Renal cortical epithelial cell (primary cell): Measurements from ENCODE around the gene ZNF414. TPM values are rescaled to one million over a fixed set of nuclear protein-coding genes. Genes with fewer than 3 reads are reported as not detected.
"Not testable (repeated sequence)": the region's sequence is repeated elsewhere in the genome, so short reads cannot be mapped to it uniquely, and the experiment has no call there.

Source experiments
- DNase-seq: peaks from one replicate; pipeline ENCODE4 v3.0.0-alpha.2; 2011; ENCODE audit warnings: low read depth
- total RNA-seq: library from RNA; depleted of rRNA; stranded (reverse); fragments of >200 nt; gene quantifications from 2 replicates; pipeline ENCODE4 v1.2.3, GENCODE V29; 2014

The ZNF414 gene
- total RNA-seq, 1 donor from 2014 or later: 10.6 TPM

DNA sequence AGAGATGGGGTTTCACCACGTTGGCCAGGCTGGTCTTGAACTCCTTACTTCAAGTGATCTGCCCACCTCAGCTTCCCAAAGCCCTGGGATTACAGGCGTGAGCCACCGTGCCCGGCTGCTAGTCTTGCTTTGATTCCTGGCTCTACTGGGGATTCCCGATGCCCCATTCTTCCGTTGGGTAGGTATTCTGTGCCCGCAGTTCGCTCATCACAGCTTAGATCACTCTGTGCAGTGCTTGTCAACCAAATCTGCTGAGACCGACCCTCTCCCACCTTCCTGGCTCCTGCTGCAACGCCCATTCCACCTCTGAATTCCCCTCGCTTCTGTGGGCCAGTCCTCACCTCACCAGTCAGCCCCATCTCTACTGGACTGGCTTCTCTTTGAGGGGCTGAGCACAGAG lies 4.6 kb upstream of the ZNF414 start:
- no peak for DNase-seq

DNA sequence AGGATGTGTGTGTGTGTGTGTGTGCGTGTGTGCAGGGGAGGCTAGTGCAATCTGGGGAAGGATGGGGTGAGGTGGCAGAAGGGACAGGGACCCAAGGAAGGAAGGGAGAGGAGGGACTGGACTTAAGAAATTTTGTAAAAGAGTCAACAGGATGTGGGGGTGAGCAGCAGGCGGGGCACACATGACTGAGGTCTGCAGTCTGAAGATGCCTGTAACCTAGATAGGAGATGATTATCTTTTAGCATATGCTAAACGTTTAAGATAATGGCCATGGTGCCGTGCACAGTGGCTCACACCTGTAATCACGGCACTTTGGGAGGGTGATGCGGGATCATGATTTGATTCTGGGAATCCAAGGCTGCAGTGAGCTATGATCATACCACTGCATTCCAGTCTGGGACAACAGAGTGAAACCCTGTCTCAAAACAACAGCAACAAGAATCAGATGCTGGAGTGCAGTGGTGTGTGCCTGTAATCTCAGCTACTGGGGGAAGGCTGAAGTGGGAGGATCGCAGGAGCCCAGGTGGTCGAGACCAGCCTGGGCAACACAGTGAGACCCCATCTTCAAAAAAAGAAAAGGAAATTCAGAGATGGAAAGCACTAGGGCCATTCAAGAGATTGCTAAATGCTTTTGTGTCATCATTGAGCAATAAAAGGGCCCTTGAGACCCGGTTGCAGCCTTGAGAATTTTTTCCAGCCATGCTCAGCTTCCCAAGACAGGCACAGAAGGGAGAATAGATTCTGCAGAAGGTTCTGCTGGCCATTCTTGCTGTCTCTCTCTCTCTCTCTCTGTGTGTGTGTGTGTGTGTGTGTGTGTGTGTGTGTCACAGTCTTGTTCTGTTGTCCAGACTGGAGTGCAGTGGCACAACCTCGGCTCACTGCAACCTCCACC lies 3.8 kb upstream of the ZNF414 start:
- DNase-seq: no peak

DNA sequence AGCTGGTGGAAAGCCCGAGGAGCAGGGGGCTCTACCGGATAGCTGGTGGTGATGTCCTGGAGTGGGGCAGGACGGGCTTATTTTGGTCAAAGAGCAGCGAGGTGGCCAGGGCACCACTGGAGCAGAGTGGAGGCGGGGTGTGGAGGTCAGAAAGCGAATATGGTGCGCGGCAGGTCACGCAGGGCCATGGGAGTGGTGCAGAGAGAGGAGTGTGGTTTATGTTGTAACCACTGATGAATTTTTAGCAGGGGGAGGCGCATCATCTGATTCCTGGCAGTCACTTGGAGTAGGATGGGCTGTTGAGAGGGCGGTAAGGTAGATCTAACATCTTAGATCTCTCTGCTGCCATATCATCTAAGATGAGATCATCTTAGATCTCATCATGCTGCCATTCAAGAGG lies 1.4 kb upstream of the ZNF414 start:
- DNase-seq: no peak

DNA sequence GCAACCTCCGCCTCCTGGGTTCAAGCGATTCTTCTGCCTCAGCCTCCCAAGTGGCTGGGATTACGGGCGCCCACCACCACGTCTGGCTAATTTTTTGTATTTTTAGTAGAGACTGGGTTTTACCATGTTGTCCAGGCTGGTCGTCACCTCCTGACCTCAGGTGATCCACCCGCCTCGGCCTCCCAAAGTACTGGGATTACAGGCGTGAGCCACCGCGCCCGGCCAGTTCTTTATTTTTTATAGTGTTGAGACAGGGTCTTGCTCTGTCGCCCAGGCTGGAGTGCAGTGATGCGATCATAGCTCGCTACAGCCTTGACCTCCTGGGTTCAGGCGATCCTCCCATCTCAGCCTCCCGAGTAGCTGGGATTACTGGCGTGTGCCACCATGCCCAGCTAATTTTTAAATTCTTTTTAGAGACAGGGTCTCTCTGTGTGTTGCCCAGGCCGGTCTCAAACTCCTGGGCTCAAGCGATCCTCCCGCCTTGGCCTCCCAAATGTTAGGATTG lies 590 bp upstream of the ZNF414 start:
- not testable (repeated sequence) for DNase-seq

DNA sequence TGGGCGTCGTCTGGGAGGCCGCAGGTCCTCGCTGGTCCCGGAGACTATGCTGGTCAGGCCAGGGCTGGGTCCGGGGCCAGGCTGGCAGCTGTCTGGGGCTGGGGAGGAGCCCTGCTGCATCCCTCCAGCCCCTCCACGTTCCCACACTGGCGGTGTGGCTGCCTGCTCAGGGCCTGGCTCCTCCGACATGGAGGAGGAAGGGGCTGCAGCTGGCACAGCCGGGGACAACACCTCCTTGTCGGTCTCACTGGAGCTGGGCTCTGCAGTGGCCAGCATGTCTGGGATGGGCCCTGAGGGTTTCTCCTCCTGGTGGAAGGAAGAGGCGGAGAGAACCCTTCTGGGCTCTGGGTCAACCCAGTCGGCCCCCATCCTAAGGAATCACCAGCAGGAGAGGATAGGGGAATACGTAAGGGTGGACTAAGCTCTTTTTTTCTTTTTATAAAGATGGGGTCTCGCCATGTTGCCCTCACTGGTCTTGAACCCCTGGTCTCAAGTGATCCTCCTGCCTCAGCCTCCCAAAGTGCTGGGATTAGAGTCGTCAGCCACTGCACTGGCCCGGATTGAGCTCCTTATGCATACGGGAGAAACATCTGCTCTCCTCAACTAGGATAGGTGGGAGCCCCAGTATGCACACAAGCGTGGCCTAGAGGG lies 806 bp downstream of the ZNF414 start:
- DNase-seq: no peak

DNA sequence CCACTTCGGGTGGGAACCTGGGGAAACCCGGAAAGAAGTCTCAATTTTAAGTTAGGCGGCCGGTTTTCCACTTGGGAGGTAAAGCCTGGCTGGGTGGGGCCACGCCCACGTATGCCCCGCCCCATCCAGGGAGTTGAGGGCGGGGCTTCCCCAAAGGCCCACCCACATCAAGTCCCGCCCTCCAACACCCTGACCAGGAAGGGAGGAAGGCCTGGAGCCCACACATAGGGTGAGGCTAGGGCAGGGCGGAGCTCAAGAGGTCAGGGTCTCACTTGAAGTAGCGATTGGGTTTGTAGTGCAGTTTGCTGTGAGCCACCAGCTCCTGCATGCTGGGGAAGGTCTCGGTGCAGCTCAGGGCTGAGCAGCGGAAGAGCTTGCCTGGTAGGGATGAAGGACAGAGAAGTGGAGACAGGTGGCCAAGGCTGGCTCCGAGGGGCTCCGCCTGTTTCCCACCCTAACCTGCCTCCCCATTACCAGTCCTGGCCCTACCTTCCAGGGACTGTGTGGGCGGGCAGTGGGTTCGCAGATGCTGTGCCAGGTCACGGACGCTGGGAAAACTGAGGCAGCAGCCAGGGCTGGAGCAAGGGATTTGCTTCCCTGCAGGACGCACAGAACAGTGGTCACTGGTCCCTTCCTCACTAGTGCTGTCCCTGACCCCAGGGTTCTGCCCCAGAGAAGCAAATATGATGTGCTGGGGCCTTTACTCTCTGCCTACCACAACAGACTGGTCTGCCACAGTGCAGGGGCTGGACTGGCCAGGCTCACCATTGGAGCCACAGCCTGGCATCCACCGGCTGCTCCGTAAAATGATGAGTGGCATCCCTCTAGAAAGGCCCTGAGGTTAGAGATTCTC lies 1.6 kb downstream of the ZNF414 start:
- DNase-seq: no peak

DNA sequence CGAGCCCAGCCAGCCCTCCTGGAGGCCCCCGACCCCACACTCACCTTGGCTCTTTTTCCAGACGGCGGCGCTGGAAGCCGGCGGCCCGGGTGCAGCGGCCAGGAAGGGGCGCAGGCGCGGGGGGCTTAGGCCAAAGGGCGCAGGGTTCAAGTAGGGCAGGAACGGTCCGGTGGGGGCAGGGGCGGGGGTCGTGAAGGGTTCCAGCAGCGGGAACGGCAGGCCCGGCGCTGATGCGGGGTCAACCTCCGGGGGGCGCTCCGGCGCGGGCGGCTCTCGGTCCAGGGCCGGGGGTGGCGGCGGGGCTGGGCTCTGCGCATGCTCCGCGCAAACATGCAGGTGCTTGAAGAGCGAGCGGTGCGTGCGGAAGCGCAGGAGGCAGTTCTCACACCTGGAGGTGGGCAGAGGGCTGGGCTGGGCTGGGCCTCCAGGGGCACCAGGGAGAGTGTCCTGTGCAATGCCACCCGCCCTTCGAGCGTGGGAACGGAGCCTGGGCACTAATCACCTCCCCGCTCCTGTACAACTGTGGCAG lies 2.3 kb downstream of the ZNF414 start:
- DNase-seq: no peak

DNA sequence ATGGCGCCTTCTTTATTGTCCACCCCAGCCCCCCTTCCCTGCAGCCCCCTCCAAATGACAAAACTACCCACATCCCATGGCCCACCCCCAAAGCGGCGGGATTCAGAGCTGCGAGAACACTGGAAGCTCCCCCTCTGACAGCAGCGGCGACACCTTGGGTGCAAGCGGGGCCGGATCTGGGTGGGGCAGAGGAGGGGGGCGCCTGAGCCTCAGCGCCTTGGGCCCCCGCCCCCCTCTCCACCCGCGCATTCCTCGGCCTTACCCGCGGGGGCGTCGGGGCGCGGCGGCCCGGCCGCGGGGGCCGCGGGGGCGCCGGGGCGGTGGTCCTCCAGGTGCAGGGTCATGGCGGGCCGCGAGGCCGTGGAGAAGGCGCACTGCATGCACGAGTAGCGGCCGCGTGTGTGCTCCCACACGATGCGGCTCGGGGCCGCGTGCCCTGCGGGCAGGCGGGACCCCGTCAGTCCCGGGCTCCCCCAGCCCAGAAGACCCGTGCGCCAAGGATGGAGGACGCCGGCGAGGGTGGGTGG lies 3.3 kb downstream of the ZNF414 start:
- DNase-seq: no peak

DNA sequence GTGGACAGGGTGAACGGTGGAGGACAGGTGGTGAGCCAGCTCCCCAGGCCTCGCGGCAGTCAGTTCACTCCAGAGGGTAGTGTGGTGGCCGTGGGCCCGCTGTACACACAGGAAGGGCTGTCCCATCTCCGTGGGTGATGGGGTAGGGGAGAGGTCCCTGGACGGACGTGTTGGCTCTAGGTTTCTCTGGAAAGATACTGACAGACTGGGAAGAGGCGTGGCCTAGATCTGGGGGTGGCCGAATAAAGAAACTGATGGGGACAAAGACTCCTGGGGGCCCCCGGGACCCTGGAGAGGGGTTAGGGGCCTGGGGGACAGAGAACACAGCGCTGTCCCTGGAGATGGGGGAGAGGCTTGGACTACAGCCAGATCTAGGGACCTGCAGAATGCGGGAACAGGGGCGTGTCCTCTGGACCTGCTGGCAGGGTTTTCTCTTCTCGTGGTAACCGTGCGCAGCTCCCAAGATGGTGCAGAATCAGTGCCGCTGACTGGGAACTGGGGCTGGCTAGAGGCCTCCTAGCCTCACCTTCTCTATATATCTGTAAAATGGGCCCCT lies 7.5 kb downstream of the ZNF414 start:
- no peak for DNase-seq

DNA sequence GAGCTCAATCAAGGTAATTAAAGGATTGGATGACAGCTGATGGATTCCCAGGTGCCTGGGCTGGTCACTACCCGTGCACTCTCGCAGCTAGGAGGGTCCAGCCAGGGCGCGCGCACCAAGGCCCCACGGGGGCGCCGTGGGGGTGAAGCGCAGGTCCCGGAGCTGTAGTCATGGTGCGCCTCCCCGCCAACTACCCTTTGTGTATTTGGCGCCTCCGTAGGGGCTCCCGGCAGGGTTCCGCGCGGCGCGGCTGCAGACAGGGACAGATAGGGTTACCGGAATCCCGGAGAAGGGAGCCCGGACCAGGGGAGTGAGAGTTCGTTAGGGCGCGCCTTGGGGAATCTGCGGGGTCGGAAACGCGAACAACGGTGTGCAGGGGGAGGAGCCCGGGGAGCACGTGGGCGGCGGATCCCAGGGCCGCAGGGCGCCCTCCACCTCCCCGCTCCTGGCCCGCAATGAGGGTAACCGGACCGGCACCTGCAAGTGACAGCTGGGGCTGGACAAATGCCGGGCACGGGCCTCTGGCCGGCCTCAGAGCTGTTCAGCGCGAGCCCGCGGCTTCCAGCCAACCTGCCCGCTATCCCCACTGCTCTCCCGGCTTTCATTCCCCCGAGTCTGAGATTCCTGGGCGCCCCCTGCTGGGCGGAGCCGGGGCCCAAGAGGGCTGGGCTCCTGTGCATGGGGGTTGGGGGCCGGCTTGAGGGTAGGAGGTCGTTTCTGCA lies 8.1 kb downstream of the ZNF414 start:
- DNase-seq: peak; percentile 24

DNA sequence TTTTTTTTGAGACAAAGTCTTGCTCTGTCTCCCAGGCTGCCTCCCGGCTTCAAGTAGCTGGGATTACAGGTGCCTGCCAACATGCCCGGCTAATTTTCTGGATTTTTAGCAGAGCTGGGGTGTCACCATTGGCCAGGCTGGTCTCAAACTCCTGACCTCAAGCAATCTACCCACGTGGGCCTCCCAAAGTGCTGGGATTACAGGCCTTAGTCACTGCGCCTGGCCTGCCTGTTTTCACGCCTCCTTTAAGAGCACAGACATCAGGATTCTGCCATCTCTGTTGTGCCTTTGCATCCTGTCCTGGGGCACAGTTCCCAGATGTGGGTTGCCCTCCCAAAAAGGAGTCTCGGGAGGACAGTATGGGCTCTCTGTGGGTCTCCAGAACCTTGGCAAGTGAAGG lies 9.0 kb downstream of the ZNF414 start:
- no peak for DNase-seq

DNA sequence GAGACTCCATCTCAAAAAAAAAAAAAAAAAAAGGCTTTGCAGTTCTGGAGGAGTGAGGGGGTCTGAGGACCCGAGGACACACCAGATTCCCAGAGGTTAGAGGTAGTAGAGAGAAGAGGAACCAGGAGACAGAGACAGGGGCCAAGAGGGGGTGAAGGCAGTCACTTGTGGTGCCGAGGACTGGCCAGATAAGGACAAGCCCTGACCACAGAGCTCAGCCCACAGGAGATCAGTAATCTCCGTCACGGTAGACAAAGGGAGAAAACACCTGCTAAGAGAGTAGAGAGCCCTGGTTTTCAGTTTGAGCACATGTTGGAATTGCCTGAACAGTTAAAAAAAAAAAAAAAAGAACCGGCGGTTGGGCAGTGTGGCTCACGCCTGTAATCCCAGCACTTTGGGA lies 9.8 kb downstream of the ZNF414 start:
- no peak for DNase-seq

DNA sequence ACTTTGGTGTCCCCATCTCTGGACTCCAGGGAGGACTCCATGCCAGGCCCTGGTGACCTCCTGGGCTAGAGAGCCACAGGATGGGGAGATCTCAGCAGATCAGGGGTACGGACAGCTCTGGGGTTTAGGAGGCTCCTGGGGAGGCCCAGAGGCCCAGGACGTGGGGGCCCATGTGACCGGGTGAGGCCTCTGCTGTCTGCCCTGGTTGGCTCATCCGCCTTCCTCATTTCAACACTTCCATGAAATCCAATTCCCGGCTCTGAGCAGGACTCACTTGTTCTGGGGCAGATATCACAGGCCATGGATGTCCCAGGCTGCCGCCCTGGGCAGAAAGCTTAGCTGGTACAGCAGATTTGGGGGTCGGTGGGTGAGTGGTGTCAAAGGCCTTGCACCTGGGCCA lies 10.5 kb downstream of the ZNF414 start:
- no peak for DNase-seq

DNA sequence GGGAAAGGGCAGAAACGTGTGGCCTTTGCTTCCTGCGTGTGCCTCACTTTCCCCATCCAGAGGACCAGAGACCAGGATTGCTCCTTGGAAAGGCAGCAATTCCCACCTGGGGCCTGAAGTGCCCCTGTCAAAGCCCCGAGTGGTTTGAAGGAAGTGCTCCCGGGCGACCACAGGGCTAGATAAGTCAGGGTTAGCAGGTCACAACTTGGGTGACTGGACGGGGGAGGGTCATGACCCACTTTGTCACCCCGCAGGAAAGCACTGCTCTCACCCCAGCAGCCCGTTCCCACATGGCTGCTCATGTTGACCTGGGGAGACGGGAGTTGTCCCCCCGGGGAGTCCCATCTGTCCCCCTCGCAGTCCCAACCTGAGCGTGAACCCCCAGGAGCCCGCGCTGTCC lies 12.0 kb downstream of the ZNF414 start:
- no peak for DNase-seq

DNA sequence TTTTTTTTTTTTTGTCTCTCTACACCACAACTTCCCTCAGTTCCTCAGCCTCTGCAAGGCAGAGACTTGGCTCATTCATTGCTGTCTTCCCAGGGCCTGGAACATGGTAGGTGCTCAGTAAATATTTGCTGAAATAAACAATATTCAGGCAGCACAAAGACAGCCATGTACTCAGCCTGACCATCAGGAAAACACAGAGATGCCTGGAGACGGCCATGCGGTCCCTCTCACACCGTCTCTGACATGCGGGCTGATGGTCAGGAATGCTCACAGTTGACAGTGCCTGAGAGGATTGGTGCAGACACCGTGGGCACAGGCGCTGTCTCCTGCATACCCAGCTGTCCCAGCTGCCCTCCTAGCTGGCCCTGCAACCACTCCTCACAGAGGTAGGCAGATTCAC lies 12.5 kb downstream of the ZNF414 start:
- DNase-seq: no peak

DNA sequence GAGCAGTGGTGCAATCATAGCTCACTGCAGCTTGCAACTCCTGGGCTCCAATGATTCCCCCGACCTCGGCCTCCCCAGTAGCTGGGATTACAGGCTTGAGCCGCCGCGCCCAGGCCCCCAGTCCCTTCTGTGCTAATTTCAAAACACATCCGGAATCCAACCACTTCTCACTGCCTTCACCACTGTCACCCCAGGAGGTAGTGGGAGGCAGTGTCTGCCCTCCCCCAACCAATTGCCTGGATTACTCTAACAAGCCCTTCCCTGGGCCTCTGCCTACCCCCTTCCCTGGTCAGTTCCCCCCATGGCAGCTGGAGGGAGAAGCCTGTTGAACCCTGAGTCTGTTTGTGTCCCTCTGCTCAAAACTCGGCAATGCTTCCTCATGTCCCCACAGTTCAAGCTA lies 13.8 kb downstream of the ZNF414 start:
- DNase-seq: no peak

DNA sequence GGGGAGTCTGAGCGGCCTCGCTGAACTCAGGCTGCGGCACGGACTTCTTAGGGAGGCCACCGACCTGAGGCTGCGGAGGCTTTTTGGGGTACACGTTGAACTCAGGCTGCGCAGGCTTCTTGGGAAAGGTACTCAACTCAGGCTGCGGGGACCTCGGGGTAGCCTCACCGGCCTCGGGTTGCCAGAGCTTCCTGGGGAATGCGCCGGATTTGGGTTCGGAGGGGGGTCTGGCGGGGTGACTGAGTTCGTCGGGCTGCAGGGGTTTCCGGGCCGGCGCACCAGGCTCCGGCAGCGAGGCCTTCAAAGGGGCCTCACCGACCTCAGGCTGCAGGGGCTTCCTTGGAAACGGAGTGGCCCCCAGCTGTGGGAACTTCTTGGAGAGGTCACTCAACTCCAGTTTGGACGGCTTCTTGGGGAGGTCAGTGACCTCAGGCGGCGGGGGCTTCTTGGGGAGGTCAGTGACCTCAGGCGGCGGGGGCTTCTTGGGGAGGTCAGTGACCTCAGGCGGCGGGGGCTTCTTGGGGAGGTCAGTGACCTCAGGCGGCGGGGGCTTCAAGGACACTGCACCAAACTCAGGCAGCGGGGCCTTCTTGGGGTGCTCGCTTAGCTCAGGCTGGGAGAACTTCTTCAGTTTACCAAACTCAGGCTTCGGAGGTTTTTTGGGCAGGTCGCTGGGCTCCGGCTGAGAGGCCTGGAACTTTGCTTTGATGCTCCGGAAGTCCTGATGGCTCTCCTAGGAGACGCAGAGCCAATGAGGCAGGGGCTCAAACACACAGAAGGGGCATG lies 14.7 kb downstream of the ZNF414 start:
- no peak for DNase-seq

DNA sequence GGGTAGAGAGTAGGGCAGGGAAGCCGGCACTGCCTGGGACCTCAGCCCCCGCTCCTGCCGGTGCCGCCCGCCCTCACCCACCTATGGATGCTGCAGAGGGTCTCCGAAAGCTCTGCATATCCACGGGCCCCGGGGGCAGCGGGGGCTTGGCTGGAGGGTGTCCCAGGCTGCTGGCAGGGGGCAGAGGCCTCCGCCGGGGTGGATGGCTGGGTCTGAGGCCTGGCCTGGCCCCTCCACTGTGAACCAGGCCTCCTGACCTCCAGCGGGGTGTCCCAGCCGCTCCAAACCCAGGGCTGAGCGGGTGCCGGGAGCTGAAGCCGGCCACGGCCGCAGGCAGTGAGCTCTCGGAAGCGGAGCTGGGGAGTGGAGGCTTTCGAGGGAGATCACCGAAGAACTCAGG lies 15.7 kb downstream of the ZNF414 start:
- no peak for DNase-seq

DNA sequence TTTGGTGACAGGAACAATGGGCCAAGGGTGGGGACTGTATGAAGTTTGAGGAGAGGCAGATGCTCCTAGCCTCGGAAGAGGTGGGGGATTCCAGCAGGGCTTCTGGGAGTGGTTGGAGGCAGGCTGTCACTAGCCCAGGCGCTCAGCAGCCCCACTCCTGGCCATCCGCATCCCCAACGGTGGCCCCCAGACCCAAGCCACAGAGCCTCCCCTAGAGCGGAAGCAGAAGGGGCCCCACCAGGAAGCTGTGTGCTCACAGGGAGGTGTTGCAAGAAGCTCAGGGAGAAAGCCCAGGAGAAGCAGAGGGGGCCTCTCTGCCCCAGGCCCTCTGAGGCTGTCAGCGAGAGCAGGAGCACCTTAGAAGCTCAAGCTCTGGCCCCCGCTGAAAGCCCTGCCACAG lies 19.8 kb downstream of the ZNF414 start:
- no peak for DNase-seq

DNA sequence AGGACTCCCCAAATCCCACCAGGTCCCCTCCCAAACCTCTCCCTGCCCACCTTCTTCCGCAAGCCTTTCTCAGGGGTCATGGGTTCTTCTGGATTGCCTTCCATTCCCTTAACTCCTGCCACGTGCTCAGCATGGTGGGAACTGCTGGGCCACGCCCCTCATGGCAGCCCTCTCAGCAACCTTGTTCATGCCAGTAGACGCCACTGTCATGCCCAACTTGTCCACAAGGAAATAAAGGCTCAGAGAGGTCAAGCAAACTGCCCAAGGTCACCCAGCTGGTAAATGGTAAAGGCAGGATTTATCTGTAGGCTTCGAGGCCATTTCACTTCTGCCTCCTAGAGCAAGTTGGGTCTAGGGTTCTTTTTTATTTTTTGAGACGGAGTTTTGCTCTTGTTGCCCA lies 22.4 kb downstream of the ZNF414 start:
- no peak for DNase-seq
